IMR-90 (cell line): Measurements from ENCODE around the gene ALDH18A1. TPM values are rescaled to one million over a fixed set of nuclear protein-coding genes. Genes with fewer than 3 reads are reported as not detected.

Source experiments
- ATAC-seq: fragments of 200-7000 bp; cut with Tn5 transposase; 2 replicates; pipeline ENCODE4 v1.9.1; 2020; ENCODE audit warnings: low read depth, mild to moderate bottlenecking, moderate library complexity
- BruUV-seq: library from RNA; stranded (reverse); fragments of 400-500 nt; replicated peaks from 2 replicates; lab custom pipeline; 2021; lab: Mats Ljungman, UMichigan
- CTCF ChIA-PET: fragments of 300-600 bp; formaldehyde crosslinking; extraction: SDS; loops from one replicate; lab custom pipeline; 2021; ENCODE audit warnings: antibody characterized with exemption; lab: Yijun Ruan, JAX
- POLR2A ChIA-PET: fragments of 300-600 bp; sonication (Branson Sonifier 250); formaldehyde crosslinking; loops from one replicate; lab custom pipeline; 2022; ENCODE audit warnings: antibody characterized with exemption; ENCODE audit not compliant: unreplicated experiment; lab: Charles Lee
- DNase-seq: peaks from one replicate; pipeline ENCODE4 v3.0.0; 2013
- H2AFZ ChIP-seq: replicated peaks from 2 replicates; pipeline ENCODE3; 2013; ENCODE audit warnings: low read length, mild to moderate bottlenecking; ENCODE audit not compliant: poor library complexity
- H2AK5ac ChIP-seq: 2 replicates; pipeline ENCODE4 v1.6.1; 2013; ENCODE audit warnings: low read depth, low read length, inconsistent platforms
- H2AK9ac ChIP-seq: replicated peaks from 2 replicates; pipeline ENCODE3; 2013; ENCODE audit warnings: mild to moderate bottlenecking, low read depth, low read length, moderate library complexity; ENCODE audit not compliant: poor library complexity
- H2BK120ac ChIP-seq: 2 replicates; pipeline ENCODE4 v1.6.1; 2013; ENCODE audit warnings: low read depth, low read length, inconsistent platforms
- H2BK15ac ChIP-seq: 3 replicates; pipeline ENCODE4 v1.6.1; 2013; ENCODE audit warnings: low read depth, low read length, inconsistent platforms
- H2BK20ac ChIP-seq: 2 replicates; pipeline ENCODE4 v1.6.1; 2013; ENCODE audit warnings: low read depth, mild to moderate bottlenecking, inconsistent platforms, low read length, moderate library complexity
- H2BK5ac ChIP-seq: 2 replicates; pipeline ENCODE4 v1.6.1; 2013; ENCODE audit warnings: mild to moderate bottlenecking, low read depth, low read length, inconsistent platforms; ENCODE audit not compliant: poor library complexity, severe bottlenecking
- H3K14ac ChIP-seq: replicated peaks from 2 replicates; pipeline ENCODE4 v1.6.1; 2013; ENCODE audit warnings: low read depth, low read length, inconsistent platforms
- H3K18ac ChIP-seq: 2 replicates; pipeline ENCODE4 v1.6.1; 2013; ENCODE audit warnings: low read depth, low read length, control low read depth
- H3K23ac ChIP-seq: 2 replicates; pipeline ENCODE4 v1.6.1; 2013; ENCODE audit warnings: low read depth, low read length, inconsistent platforms
- H3K27ac ChIP-seq: 2 replicates; pipeline ENCODE4 v1.5.1; 2013; ENCODE audit warnings: mild to moderate bottlenecking, control low read depth, low read length; ENCODE audit not compliant: insufficient read depth
- H3K27me3 ChIP-seq: 2 replicates; pipeline ENCODE4 v1.6.1; 2013; ENCODE audit warnings: low read length; ENCODE audit not compliant: control insufficient read depth, insufficient read depth
- H3K36me3 ChIP-seq: 2 replicates; pipeline ENCODE4 v1.6.1; 2013; ENCODE audit warnings: low read length, mixed read lengths; ENCODE audit not compliant: control insufficient read depth, insufficient read depth
- H3K4ac ChIP-seq: 2 replicates; pipeline ENCODE4 v1.6.1; 2013; ENCODE audit warnings: low read depth, low read length, inconsistent platforms
- H3K4me1 ChIP-seq: 2 replicates; pipeline ENCODE4 v1.6.1; 2013; ENCODE audit warnings: low read length, mixed read lengths; ENCODE audit not compliant: control insufficient read depth, insufficient read depth
- H3K4me2 ChIP-seq: 2 replicates; pipeline ENCODE4 v1.6.1; 2013; ENCODE audit warnings: low read depth, mild to moderate bottlenecking, control low read depth, low read length, moderate library complexity
- H3K4me3 ChIP-seq: 2 replicates; pipeline ENCODE4 v1.5.1; 2013; ENCODE audit warnings: low read depth, mild to moderate bottlenecking, control low read depth, low read length, moderate library complexity; ENCODE audit not compliant: insufficient read depth
- H3K56ac ChIP-seq: 2 replicates; pipeline ENCODE4 v1.6.1; 2013; ENCODE audit warnings: low read length, inconsistent platforms; ENCODE audit not compliant: insufficient read depth; ENCODE audit errors: extremely low read depth
- H3K79me1 ChIP-seq, 2 experiments: 2 replicates each; pipeline ENCODE4 v1.6.1; 2013; ENCODE audit warnings: low read length in 2 of 2, inconsistent platforms in 1 of 2, low read depth in 1 of 2
- H3K9ac ChIP-seq: 2 replicates; pipeline ENCODE4 v1.6.1; 2013; ENCODE audit warnings: low read depth, low read length, control low read depth
- H3K9me1 ChIP-seq: 2 replicates; pipeline ENCODE4 v1.6.1; 2013; ENCODE audit warnings: low read length, inconsistent platforms; ENCODE audit not compliant: insufficient read depth
- H3K9me3 ChIP-seq: 2 replicates; pipeline ENCODE4 v1.6.1; 2013; ENCODE audit warnings: low read length; ENCODE audit not compliant: control insufficient read depth, insufficient read depth
- H4K20me1 ChIP-seq: 2 replicates; pipeline ENCODE4 v1.6.1; 2013; ENCODE audit warnings: low read length, inconsistent platforms; ENCODE audit not compliant: insufficient read depth
- H4K5ac ChIP-seq: 2 replicates; pipeline ENCODE4 v1.6.1; 2013; ENCODE audit warnings: mild to moderate bottlenecking, low read depth, low read length, control low read depth
- H4K8ac ChIP-seq, 2 experiments: 2 replicates each; pipeline ENCODE4 v1.6.1; 2013; ENCODE audit warnings: low read depth in 2 of 2, low read length in 2 of 2, control low read depth in 1 of 2, inconsistent platforms in 1 of 2
- H4K91ac ChIP-seq: 2 replicates; pipeline ENCODE4 v1.6.1; 2013; ENCODE audit warnings: low read depth, low read length, inconsistent platforms; ENCODE audit not compliant: insufficient read depth
- CHD1 ChIP-seq: IDR thresholded peaks from 2 replicates; pipeline ENCODE4 v1.6.1; 2012; ENCODE audit warnings: low read depth, low read length, improper control_type of control experiment
- NFE2L2 ChIP-seq: fragments of 150-350 bp; IDR thresholded peaks from 2 replicates; pipeline ENCODE4 v1.6.1; 2016; ENCODE audit warnings: low read depth, mild to moderate bottlenecking, low read length
- POLR2A ChIP-seq: IDR thresholded peaks from 2 replicates; pipeline ENCODE4 v1.6.1; 2012; ENCODE audit warnings: mild to moderate bottlenecking, low read depth, low read length
- RAD21 ChIP-seq: IDR thresholded peaks from 2 replicates; pipeline ENCODE4 v1.6.1; 2012; ENCODE audit warnings: low read length, improper control_type of control experiment
- RCOR1 ChIP-seq: IDR thresholded peaks from 2 replicates; pipeline ENCODE4 v1.6.1; 2012; ENCODE audit warnings: mild to moderate bottlenecking, low read length, improper control_type of control experiment; ENCODE audit not compliant: insufficient replicate concordance
- WGBS, 2 experiments: methylation state at CpG; one replicate each; pipeline versions ENCODE4 v1.1.5 to v1.1.7; 2013; ENCODE audit warnings: missing lambda C conversion rate in 2 of 2; ENCODE audit not compliant: insufficient read length in 1 of 2; ENCODE audit errors: extremely low coverage in 2 of 2; 5-methylcytosine and 5-hydroxymethylcytosine counted together
- dilution Hi-C: fragments of 300-500 bp; cut with HindIII; formaldehyde crosslinking; loops from one replicate; pipeline ENCODE4 v1.14.3; 2018; ENCODE audit warnings: low sequenced_read_pairs; ENCODE audit not compliant: unreplicated experiment
- in situ Hi-C: fragments of 300-500 bp; cut with MboI; formaldehyde crosslinking; loops from 3 replicates; pipeline ENCODE4 v1.14.3; 2019; ENCODE audit warnings: low sequenced_read_pairs, inconsistent platforms, mixed read lengths
- intact Hi-C: fragments of 100-400 bp; cut with micrococcal nuclease; formaldehyde crosslinking; loops from 2 replicates; pipeline ENCODE4 v1.10.0; 2022
- polyA plus RNA-seq, 3 experiments: library from polyadenylated mRNA; depleted of rRNA; stranded (reverse); fragments of >200 nt; gene quantifications; 2 replicates each; pipeline ENCODE4 v1.2.3, GENCODE V29; 2012; ENCODE audit warnings: low replicate concordance in 1 of 3
- total RNA-seq: library from RNA; depleted of rRNA; stranded (reverse); fragments of >200 nt; gene quantifications from 2 replicates; pipeline ENCODE4 v1.2.3, GENCODE V29; 2012
- TF ChIP-seq, protein P1 (sequence below): fragments of 150-350 bp; IDR thresholded peaks from 2 replicates; pipeline ENCODE4 v1.6.1; 2016; ENCODE audit warnings: low read depth, mild to moderate bottlenecking, low read length, moderate library complexity, borderline replicate concordance

The ALDH18A1 gene
- total and polyA plus RNA-seq, 2 of the 4 experiments (the other 2 are of a cell fraction): 93.4 to 232 TPM

DNA sequence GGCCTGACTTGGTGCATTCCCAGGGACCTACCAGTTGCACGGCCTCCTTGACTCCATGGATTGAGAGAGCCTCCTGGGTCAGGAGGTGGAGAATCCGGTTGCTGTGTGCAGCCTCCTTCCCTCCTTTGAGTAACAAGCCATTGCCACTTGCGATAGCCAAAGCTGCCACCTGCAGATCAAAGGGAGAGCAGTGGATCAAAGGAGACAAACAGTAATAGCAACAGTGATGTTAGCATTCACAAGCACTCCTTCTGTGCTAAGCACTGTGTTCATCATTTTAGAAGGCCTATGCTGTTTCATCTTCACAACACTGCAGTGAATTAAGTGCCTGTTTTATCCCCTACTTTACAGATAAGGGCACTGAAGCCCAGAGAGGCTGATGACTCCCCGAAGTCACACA is 40.1 kb downstream of the ALDH18A1 start:
- no peak overlapping the region for H2BK20ac ChIP-seq

More for the DNA sequence above, 40.1 kb downstream of the ALDH18A1 start:
- Histone ChIP-seq H2AFZ (no peak overlapping the region), H2BK120ac (no peak overlapping the region), H3K4me1 (no peaks in the 10 kb centered on the region), H3K79me1 (peaks cover 7 to 16% of the 10 kb centered on the region in 2 experiments; a peak in 3 of 4 replicates), H3K56ac (no peak overlapping the region), H4K8ac (no peak overlapping the region), H2BK15ac (no peak overlapping the region), H2AK5ac (no peak overlapping the region), H2BK5ac (no peak overlapping the region), H3K27ac (no peak overlapping the region), H3K18ac (no peak overlapping the region), H3K9ac (no peak overlapping the region), H3K27me3 (no peaks in the 10 kb centered on the region), H4K20me1 (no peaks in the 10 kb centered on the region; the same call in 1 of the 2 replicates), H2AK9ac (no peak overlapping the region), H3K14ac (no peak overlapping the region), H3K9me1 (peaks cover 3% of the 10 kb centered on the region; the same call in 1 of the 2 replicates), H4K5ac (no peak overlapping the region), H3K4ac (no peak overlapping the region), H3K23ac (no peak overlapping the region), H3K36me3 (peaks cover 63% of the 10 kb centered on the region), H3K9me3 (no peaks in the 10 kb centered on the region), H3K4me3 (no peak overlapping the region), H3K4me2 (no peak overlapping the region), H4K91ac (no peak overlapping the region)
- BruUV-seq: no TSS peak
- ChIA-PET CTCF (no interaction called here), POLR2A (no interaction called here)
- intact Hi-C loops (no loop called here), in situ Hi-C loops (no loop called here), dilution Hi-C loops (no loop called here)
- DNase-seq (no peak), ATAC-seq (no peak)
- WGBS, 2 experiments: no CpG with 5 or more reads among the region's 4 CpGs
- no peak for TF ChIP-seq POLR2A
- no peak for TF ChIP-seq RCOR1
- no peak for TF ChIP-seq RAD21
- TF ChIP-seq NFE2L2: no peak
- TF ChIP-seq CHD1: no peak
- TF ChIP-seq, protein P1, sequence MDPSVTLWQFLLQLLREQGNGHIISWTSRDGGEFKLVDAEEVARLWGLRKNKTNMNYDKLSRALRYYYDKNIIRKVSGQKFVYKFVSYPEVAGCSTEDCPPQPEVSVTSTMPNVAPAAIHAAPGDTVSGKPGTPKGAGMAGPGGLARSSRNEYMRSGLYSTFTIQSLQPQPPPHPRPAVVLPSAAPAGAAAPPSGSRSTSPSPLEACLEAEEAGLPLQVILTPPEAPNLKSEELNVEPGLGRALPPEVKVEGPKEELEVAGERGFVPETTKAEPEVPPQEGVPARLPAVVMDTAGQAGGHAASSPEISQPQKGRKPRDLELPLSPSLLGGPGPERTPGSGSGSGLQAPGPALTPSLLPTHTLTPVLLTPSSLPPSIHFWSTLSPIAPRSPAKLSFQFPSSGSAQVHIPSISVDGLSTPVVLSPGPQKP: no peak
